Measurements from ENCODE around the gene ARFIP1. TPM values are rescaled to one million over a fixed set of nuclear protein-coding genes. Genes with fewer than 3 reads are reported as not detected.

ARFIP1 gene
- total RNA-seq, 3 donors from 2014 or later (not counting 1 experiment from before 2014, with no cell fraction given) = 13.7 to 20.6 (median 14.6) TPM

GRCh38 chr4:152954741-152955140 is 175.0 kb downstream of the ARFIP1 start:
- Histone ChIP-seq H3K27me3 (ENCODE audit: control insufficient read depth, insufficient read depth, low read length) (no peaks in the 10 kb centered on the region), H3K4me1 (ENCODE audit: control insufficient read depth, insufficient read depth, low read length) (peaks cover 20% of the 10 kb centered on the region), H3K4me3 (ENCODE audit: low read length) (no peak overlapping the region), H3K36me3 (ENCODE audit: control insufficient read depth, insufficient read depth, low read length) (no peaks in the 10 kb centered on the region), H3K27ac (ENCODE audit: low read length) (no peak overlapping the region), H3K9me3 (ENCODE audit: control insufficient read depth, insufficient read depth, low read length) (no peaks in the 10 kb centered on the region)
- WGBS (ENCODE audit: insufficient coverage) = no CpG with 5 or more reads among the region's 1 CpG
- DNase-seq (no peak), ATAC-seq (no peak)
- no peak for TF ChIP-seq CTCF (IDR thresholded peaks at IDR 0.05)
- peaks cover 26 to 36% of the 10 kb centered on the region in 2 donors for H3K4me1 Mint-ChIP-seq
- H3K4me3 Mint-ChIP-seq = no peak overlapping the region
- no peaks in the 10 kb centered on the region for H3K9me3 Mint-ChIP-seq
- intact Hi-C loops (cut with micrococcal nuclease) = no loop called here
- H3K27ac Mint-ChIP-seq = no peak overlapping the region
- H3K36me3 Mint-ChIP-seq = no peaks in the 10 kb centered on the region
- H3K27me3 Mint-ChIP-seq (ENCODE audit: low read depth in 2 of 2) = no peaks in the 10 kb centered on the region

- no peak for ATAC-seq
- Mint-ChIP-seq H3K4me3 (no peak overlapping the region), H3K9me3 (no peaks in the 10 kb centered on the region), H3K4me1 (peaks cover 26 to 36% of the 10 kb centered on the region in 2 donors), H3K36me3 (no peaks in the 10 kb centered on the region), H3K27me3 (ENCODE audit: low read depth in 2 of 2) (no peaks in the 10 kb centered on the region), H3K27ac (peak overlapping the region; percentile 82 to 93)
- intact Hi-C loops (cut with micrococcal nuclease) = no loop called here
- Histone ChIP-seq H3K4me3 (ENCODE audit: low read length) (no peak overlapping the region), H3K9me3 (ENCODE audit: control insufficient read depth, insufficient read depth, low read length) (no peaks in the 10 kb centered on the region), H3K27me3 (ENCODE audit: control insufficient read depth, insufficient read depth, low read length) (no peaks in the 10 kb centered on the region), H3K27ac (ENCODE audit: low read length) (no peak overlapping the region), H3K4me1 (ENCODE audit: control insufficient read depth, insufficient read depth, low read length) (peaks cover 20% of the 10 kb centered on the region), H3K36me3 (ENCODE audit: control insufficient read depth, insufficient read depth, low read length) (no peaks in the 10 kb centered on the region)
- DNase-seq = no peak
- 87% methylated on average over 2 of the region's 2 CpGs for WGBS (ENCODE audit: insufficient coverage)
- no peak for TF ChIP-seq CTCF (IDR thresholded peaks at IDR 0.05)
Measured at GRCh38 chr4:152956147-152956546, 176.4 kb downstream of the ARFIP1 start.

- H3K27me3 ChIP-seq (ENCODE audit: control insufficient read depth, insufficient read depth, low read length) = no peaks in the 10 kb centered on the region
- no peaks in the 10 kb centered on the region for H3K36me3 Mint-ChIP-seq
- peak overlapping the region; percentile 26 for H3K27ac ChIP-seq (ENCODE audit: low read length)
- H3K4me3 ChIP-seq (ENCODE audit: low read length) = no peak overlapping the region
- H3K36me3 ChIP-seq (ENCODE audit: control insufficient read depth, insufficient read depth, low read length) = no peaks in the 10 kb centered on the region
- peaks cover 20% of the 10 kb centered on the region for H3K4me1 ChIP-seq (ENCODE audit: control insufficient read depth, insufficient read depth, low read length)
- H3K4me1 Mint-ChIP-seq = peaks cover 26 to 36% of the 10 kb centered on the region in 2 donors
- peak overlapping the region; percentile 82 to 93 for H3K27ac Mint-ChIP-seq
- 85% methylated on average over 12 of the region's 12 CpGs for WGBS (ENCODE audit: insufficient coverage)
- no peaks in the 10 kb centered on the region for H3K9me3 Mint-ChIP-seq
- peak in 1 of 3 donors; percentile 9 for ATAC-seq
- DNase-seq = no peak
- no peak for TF ChIP-seq CTCF (IDR thresholded peaks at IDR 0.05)
- peak overlapping the region; percentile 85 for H3K4me3 Mint-ChIP-seq
- no peaks in the 10 kb centered on the region for H3K27me3 Mint-ChIP-seq (ENCODE audit: low read depth in 2 of 2)
- H3K9me3 ChIP-seq (ENCODE audit: control insufficient read depth, insufficient read depth, low read length) = no peaks in the 10 kb centered on the region
- intact Hi-C loops (cut with micrococcal nuclease) = no loop called here
Measured at GRCh38 chr4:152956650-152957436, 177.1 kb downstream of the ARFIP1 start.

All from natural killer cell (primary cell).